GM12864 (cell line): ENCODE data around the gene OXER1.

ENCODE experiments used
- DNase-seq: peaks from one replicate; pipeline ENCODE4 v3.0.0-alpha.2; 2011; ENCODE audit warnings: low read depth
- H3K4me3 ChIP-seq: 2 replicates; pipeline ENCODE4 v1.5.1; 2011; ENCODE audit warnings: mild to moderate bottlenecking, low read depth, low read length, control low read depth
- CTCF ChIP-seq: IDR thresholded peaks from 2 replicates; pipeline ENCODE4 v1.5.1; 2011; ENCODE audit warnings: low read depth, mild to moderate bottlenecking, moderate library complexity, low read length, control low read depth, inconsistent platforms; ENCODE audit errors: missing control alignments

OXER1 gene

GRCh38 chr2:42794271-42795046, 30.5 kb upstream of the OXER1 start:
- peak; percentile 74 for TF ChIP-seq CTCF
- no peak for DNase-seq
- H3K4me3 ChIP-seq, result peak overlapping the region; percentile 70; the same call in 1 of the 2 replicates

GRCh38 chr2:42793334-42794270, 29.7 kb upstream of the OXER1 start:
- H3K4me3 ChIP-seq, result peak overlapping the region; percentile 70
- no peak for DNase-seq
- TF ChIP-seq CTCF, result no peak

GRCh38 chr2:42792583-42793333, 28.8 kb upstream of the OXER1 start, which contains the start of gene HAAO:
Gene HAAO (minus strand): TSS chr2:42792583. CDS start chr2:42792536, 47 bp downstream.
- no peak for DNase-seq
- H3K4me3 ChIP-seq, result peak within 1 kb of the TSS; percentile 70

GRCh38 chr2:42792087-42792582, 28.2 kb upstream of the OXER1 start:
- DNase-seq, result no peak
- TF ChIP-seq CTCF, result no peak
- H3K4me3 ChIP-seq, result peak overlapping the region; percentile 70

More at GRCh38 chr2:42792583-42793333, 28.8 kb upstream of the OXER1 start, which contains the start of gene HAAO:
- TF ChIP-seq CTCF, result no peak

- DNase-seq, result no peak
- no peak for TF ChIP-seq CTCF
- H3K4me3 ChIP-seq, result peak overlapping the region; percentile 70
These were observed 27.7 kb upstream of the OXER1 start for GRCh38 chr2:42791606-42792005.

GRCh38 chr2:42789751-42790150, 25.8 kb upstream of the OXER1 start:
- H3K4me3 ChIP-seq, result no peak overlapping the region
- DNase-seq, result no peak
- TF ChIP-seq CTCF, result no peak
